Activated T-cell treated with anti-CD3 and anti-CD28 coated beads for 1 hour (primary cell): ENCODE results near the gene CARD8.
A peak's percentile ranks its signal among the peaks of the same experiment; 100 is the strongest.

ENCODE experiments used
- DNase-seq: peaks from one replicate; pipeline ENCODE4 v3.0.0-alpha.2; 2020; ENCODE audit warnings: low read depth

CARD8 gene

GRCh38 chr19:48206397-48207093 is 49.2 kb downstream of the CARD8 start:
- no peak for DNase-seq

- DNase-seq = peak; percentile 82
These were observed 51.7 kb downstream of the CARD8 start for GRCh38 chr19:48203794-48204628.

GRCh38 chr19:48203222-48203793 is 52.4 kb downstream of the CARD8 start:
- DNase-seq = no peak

- no peak for DNase-seq
These were observed 58.6 kb downstream of the CARD8 start for GRCh38 chr19:48196933-48197665.

GRCh38 chr19:48196321-48196763 is 59.4 kb downstream of the CARD8 start:
- no peak for DNase-seq

- DNase-seq = no peak
These were observed 60.6 kb downstream of the CARD8 start for GRCh38 chr19:48194844-48195830.

- peak; percentile 12 for DNase-seq
These were observed 61.5 kb downstream of the CARD8 start for GRCh38 chr19:48194041-48194843.

GRCh38 chr19:48192750-48193149 is 63.0 kb downstream of the CARD8 start:
- DNase-seq = no peak

- no peak for DNase-seq
These were observed 64.8 kb downstream of the CARD8 start for GRCh38 chr19:48190885-48191284.

- DNase-seq = no peak
These were observed 65.3 kb downstream of the CARD8 start for GRCh38 chr19:48190288-48190884.

- no peak for DNase-seq
These were observed 69.1 kb downstream of the CARD8 start for GRCh38 chr19:48186541-48186991.

- no peak for DNase-seq
These were observed 69.7 kb downstream of the CARD8 start for GRCh38 chr19:48186015-48186414.

- DNase-seq = no peak
These were observed 72.4 kb downstream of the CARD8 start for GRCh38 chr19:48183356-48183755.

GRCh38 chr19:48182434-48182833 is 73.3 kb downstream of the CARD8 start:
- DNase-seq = no peak

- no peak for DNase-seq
These were observed 74.2 kb downstream of the CARD8 start for GRCh38 chr19:48181505-48181904.

- no peak for DNase-seq
These were observed 79.5 kb downstream of the CARD8 start for GRCh38 chr19:48176226-48176625.

- DNase-seq = no peak
These were observed 80.1 kb downstream of the CARD8 start for GRCh38 chr19:48175578-48175977.

- no peak for DNase-seq
These were observed 81.2 kb downstream of the CARD8 start for GRCh38 chr19:48174445-48175030.

- DNase-seq = no peak
These were observed 84.0 kb downstream of the CARD8 start for GRCh38 chr19:48171710-48172109.
